Keratinocyte (primary cell): ENCODE results near the gene F11R. TPM values are rescaled to one million over a fixed set of nuclear protein-coding genes. Genes with fewer than 3 reads are reported as not detected.

ENCODE experiments used
- DNase-seq: peaks from one replicate; pipeline ENCODE4 v3.0.0-alpha.2; 2011; ENCODE audit warnings: low read depth, missing footprints, low spot score
- FAIRE-seq: peaks from 2 replicates; lab custom pipeline; 2011; peaks lifted over from hg19 to GRCh38; lab: Jason Lieb, UNC
- H2AFZ ChIP-seq: 2 replicates; pipeline ENCODE4 v1.6.0; 2012; ENCODE audit warnings: low read length, control low read depth, inconsistent platforms; ENCODE audit not compliant: control insufficient read depth
- H3K27ac ChIP-seq: 2 replicates; pipeline ENCODE4 v1.5.1; 2011; ENCODE audit warnings: low read length; ENCODE audit not compliant: control insufficient read depth, insufficient read depth
- H3K27me3 ChIP-seq: 3 replicates; pipeline ENCODE4 v1.6.0; 2011; ENCODE audit warnings: low read length; ENCODE audit not compliant: control insufficient read depth, insufficient read depth; ENCODE audit errors: extremely low read depth
- H3K36me3 ChIP-seq, 2 experiments: 2 replicates in 1 of 2; 3 replicates in 1 of 2; pipeline ENCODE4 v1.5.1; 2011; ENCODE audit warnings: low read length in 2 of 2, mild to moderate bottlenecking in 1 of 2; ENCODE audit not compliant: control insufficient read depth in 2 of 2, insufficient read depth in 2 of 2; ENCODE audit errors: extremely low read depth in 1 of 2
- H3K4me1 ChIP-seq: 3 replicates; pipeline ENCODE4 v1.5.1; 2011; ENCODE audit warnings: low read length; ENCODE audit not compliant: control insufficient read depth, insufficient read depth; ENCODE audit errors: extremely low read depth
- H3K4me2 ChIP-seq: 3 replicates; pipeline ENCODE4 v1.6.0; 2011; ENCODE audit warnings: low read depth, low read length; ENCODE audit not compliant: control insufficient read depth, insufficient read depth; ENCODE audit errors: extremely low read depth
- H3K4me3 ChIP-seq, 3 experiments: fragments of 200-600 bp in 1 of 3; sonication (generic) in 1 of 3; 2 replicates in 2 of 3; 3 replicates in 1 of 3; pipeline ENCODE4 v1.5.1; 2011 to 2016; ENCODE audit warnings: low read length in 3 of 3, mild to moderate bottlenecking in 3 of 3, control low read depth in 2 of 3, inconsistent platforms in 1 of 3, low read depth in 1 of 3, mixed read lengths in 1 of 3, mixed run types in 1 of 3, moderate library complexity in 1 of 3; ENCODE audit not compliant: control insufficient read depth in 2 of 3, insufficient read depth in 2 of 3; ENCODE audit errors: extremely low read depth in 1 of 3
- H3K79me2 ChIP-seq: 2 replicates; pipeline ENCODE4 v1.6.0; 2012; ENCODE audit warnings: low read length; ENCODE audit not compliant: control insufficient read depth, insufficient read depth
- H3K9ac ChIP-seq: 3 replicates; pipeline ENCODE4 v1.6.0; 2011; ENCODE audit warnings: low read length; ENCODE audit not compliant: control insufficient read depth, insufficient read depth; ENCODE audit errors: extremely low read depth
- H3K9me1 ChIP-seq: 3 replicates; pipeline ENCODE4 v1.6.0; 2011; ENCODE audit warnings: low read length; ENCODE audit not compliant: control insufficient read depth, insufficient read depth; ENCODE audit errors: extremely low read depth
- H3K9me3 ChIP-seq: 2 replicates; pipeline ENCODE4 v1.5.1; 2012; ENCODE audit warnings: low read depth, low read length; ENCODE audit not compliant: control insufficient read depth
- H4K20me1 ChIP-seq: 3 replicates; pipeline ENCODE4 v1.6.0; 2011; ENCODE audit warnings: low read length; ENCODE audit not compliant: control insufficient read depth, insufficient read depth; ENCODE audit errors: extremely low read depth
- CTCF ChIP-seq, 3 experiments: IDR thresholded peaks in 1 of 3; conservative IDR thresholded peaks in 1 of 3; optimal IDR thresholded peaks in 1 of 3; 2 replicates in 2 of 3; 3 replicates in 1 of 3; pipeline versions ENCODE3 to v1.5.1; 2011; ENCODE audit warnings: low read length in 3 of 3, mild to moderate bottlenecking in 3 of 3, moderate library complexity in 2 of 3, control low read depth in 1 of 3, inconsistent platforms in 1 of 3; ENCODE audit not compliant: insufficient read depth in 2 of 3; ENCODE audit errors: extremely low read depth in 1 of 3
- EZH2 ChIP-seq: IDR thresholded peaks from one replicate; pipeline ENCODE4 v1.6.1; 2012; ENCODE audit warnings: inconsistent platforms, mild to moderate bottlenecking, low read length, moderate library complexity
- dilution Hi-C: fragments of 300-500 bp; cut with MboI; formaldehyde crosslinking; loops from one replicate; pipeline ENCODE4 v1.7.0; 2020; ENCODE audit warnings: low sequenced_read_pairs; ENCODE audit not compliant: extremely low pct_ligation_motif_present
- polyA minus RNA-seq, 3 experiments: library from RNA; depleted of rRNA, polyadenylated mRNA; stranded (reverse); fragments of >200 nt; gene quantifications; 1 replicate in 1 of 3; 2 replicates in 1 of 3; 3 replicates in 1 of 3; pipeline ENCODE4 v1.2.3, GENCODE V29; 2011
- polyA plus RNA-seq, 5 experiments: library from polyadenylated mRNA; depleted of rRNA in 3 of 5; stranded (reverse) in 3 of 5; stranded (forward) in 1 of 5; unstranded in 1 of 5; fragments of >200 nt; gene quantifications; 1 replicate in 1 of 5; 2 replicates in 3 of 5; 3 replicates in 1 of 5; pipeline versions ENCODE4 v1.2.1 to v1.2.3, GENCODE V29; 2011 to 2012; ENCODE audit warnings: missing spikeins in 2 of 5, low read depth in 1 of 5, low replicate concordance in 1 of 5

Gene F11R
- polyA plus RNA-seq (201 to 259 TPM (median 224 TPM) in 3 replicates), polyA minus RNA-seq (318 to 388 TPM (median 383 TPM) in 3 replicates)
- polyA plus RNA-seq (2011; ENCODE audit: low read depth): 32.4 TPM
- polyA plus RNA-seq (2011; cell fraction: cytosol; rRNA removed): 96.8 and 161 TPM in 2 replicates
- 361 and 385 TPM in 2 replicates for polyA plus RNA-seq (2011; cell fraction: nucleus; rRNA removed)
- 96.9 and 113 TPM in 2 replicates for polyA plus RNA-seq (2012; ENCODE audit: low replicate concordance)
- polyA minus RNA-seq (2011; cell fraction: cytosol; rRNA and poly(A)+ RNA removed): 61.6 TPM
- polyA minus RNA-seq (2011; cell fraction: nucleus; rRNA and poly(A)+ RNA removed): 190 and 363 TPM in 2 replicates

- FAIRE-seq: no peak
- no peaks in the 10 kb centered on the region for H4K20me1 ChIP-seq
- no peaks in the 10 kb centered on the region for H3K27me3 ChIP-seq
- TF ChIP-seq EZH2 (no peak), CTCF (optimal IDR thresholded peaks at IDR 0.05 in 1 of 3, IDR thresholded peaks at IDR 0.05 in 1 of 3, conservative IDR thresholded peaks at IDR 0.05 in 1 of 3; ENCODE audit: extremely low read depth in 1 of 3, insufficient read depth in 2 of 3, low read length in 3 of 3) (peak in 2 of 3 experiments; percentile 12 to 20)
- H3K4me3 ChIP-seq: peak within 1 kb of the TSS; percentile 77 to 98 (median 86)
- dilution Hi-C loops: no loop called here
- H3K9me3 ChIP-seq: no peaks in the 10 kb centered on the region
- peaks cover 41% of the 10 kb centered on the region for H3K79me2 ChIP-seq
- DNase-seq: peak; percentile 86
- H3K4me1 ChIP-seq: peaks cover 41% of the 10 kb centered on the region
- H3K36me3 ChIP-seq: peaks cover 1 to 9% of the 10 kb centered on the region in 2 experiments
- H3K4me2 ChIP-seq: peak within 1 kb of the TSS; percentile 88
- H2AFZ ChIP-seq: peak within 1 kb of the TSS; percentile 65
- H3K9ac ChIP-seq: peak within 1 kb of the TSS; percentile 100
- H3K27ac ChIP-seq: peak within 1 kb of the TSS; percentile 95
- H3K9me1 ChIP-seq: no peaks in the 10 kb centered on the region
Observed at GRCh38 chr1:161020509-161021164, at the start of gene F11R. TSS of gene F11R (minus strand) at chr1:161021152. CDS start at chr1:161021073, 79 bp downstream.

- H2AFZ ChIP-seq: no peak within 1 kb of the TSS
- H4K20me1 ChIP-seq: no peaks in the 10 kb centered on the region
- DNase-seq (no peak), FAIRE-seq (no peak)
- no peak within 1 kb of the TSS for H3K27ac ChIP-seq
- H3K9me3 ChIP-seq: no peaks in the 10 kb centered on the region
- TF ChIP-seq CTCF (optimal IDR thresholded peaks at IDR 0.05 in 1 of 3, IDR thresholded peaks at IDR 0.05 in 1 of 3, conservative IDR thresholded peaks at IDR 0.05 in 1 of 3; ENCODE audit: extremely low read depth in 1 of 3, insufficient read depth in 2 of 3, low read length in 3 of 3) (no peak), EZH2 (no peak)
- H3K36me3 ChIP-seq: no peaks in the 10 kb centered on the region
- H3K4me1 ChIP-seq: peaks cover 33% of the 10 kb centered on the region
- no peaks in the 10 kb centered on the region for H3K27me3 ChIP-seq
- no peak within 1 kb of the TSS for H3K4me2 ChIP-seq
- no peaks in the 10 kb centered on the region for H3K79me2 ChIP-seq
- peaks cover 2% of the 10 kb centered on the region for H3K9me1 ChIP-seq
- dilution Hi-C loops: no loop called here
- H3K9ac ChIP-seq: no peak within 1 kb of the TSS
- no peak within 1 kb of the TSS for H3K4me3 ChIP-seq
Observed at GRCh38 chr1:161069731-161070270, 48.8 kb upstream of the F11R start, which contains the start of gene ARHGAP30. TSS of gene ARHGAP30 (minus strand) at chr1:161069891. CDS start at chr1:161069624, 267 bp downstream.
